GM08714 (cell line): ENCODE results near the gene KIAA2012.
A peak's percentile ranks its signal among the peaks of the same experiment; 100 is the strongest.
"Not testable (repeated sequence)": the region's sequence is repeated elsewhere in the genome, so short reads cannot be mapped to it uniquely, and the experiment has no call there.

Experiments used
- H3K4me3 ChIP-seq: fragments of 200-500 bp; sonication (Bioruptor generic); 2 replicates; pipeline ENCODE4 v1.5.1; 2014; ENCODE audit warnings: mild to moderate bottlenecking, low read length, inconsistent platforms
- ZNF274 ChIP-seq: IDR thresholded peaks from 2 replicates; pipeline ENCODE4 v1.6.1; 2012; ENCODE audit warnings: mild to moderate bottlenecking, low read depth, low read length

The KIAA2012 gene

DNA sequence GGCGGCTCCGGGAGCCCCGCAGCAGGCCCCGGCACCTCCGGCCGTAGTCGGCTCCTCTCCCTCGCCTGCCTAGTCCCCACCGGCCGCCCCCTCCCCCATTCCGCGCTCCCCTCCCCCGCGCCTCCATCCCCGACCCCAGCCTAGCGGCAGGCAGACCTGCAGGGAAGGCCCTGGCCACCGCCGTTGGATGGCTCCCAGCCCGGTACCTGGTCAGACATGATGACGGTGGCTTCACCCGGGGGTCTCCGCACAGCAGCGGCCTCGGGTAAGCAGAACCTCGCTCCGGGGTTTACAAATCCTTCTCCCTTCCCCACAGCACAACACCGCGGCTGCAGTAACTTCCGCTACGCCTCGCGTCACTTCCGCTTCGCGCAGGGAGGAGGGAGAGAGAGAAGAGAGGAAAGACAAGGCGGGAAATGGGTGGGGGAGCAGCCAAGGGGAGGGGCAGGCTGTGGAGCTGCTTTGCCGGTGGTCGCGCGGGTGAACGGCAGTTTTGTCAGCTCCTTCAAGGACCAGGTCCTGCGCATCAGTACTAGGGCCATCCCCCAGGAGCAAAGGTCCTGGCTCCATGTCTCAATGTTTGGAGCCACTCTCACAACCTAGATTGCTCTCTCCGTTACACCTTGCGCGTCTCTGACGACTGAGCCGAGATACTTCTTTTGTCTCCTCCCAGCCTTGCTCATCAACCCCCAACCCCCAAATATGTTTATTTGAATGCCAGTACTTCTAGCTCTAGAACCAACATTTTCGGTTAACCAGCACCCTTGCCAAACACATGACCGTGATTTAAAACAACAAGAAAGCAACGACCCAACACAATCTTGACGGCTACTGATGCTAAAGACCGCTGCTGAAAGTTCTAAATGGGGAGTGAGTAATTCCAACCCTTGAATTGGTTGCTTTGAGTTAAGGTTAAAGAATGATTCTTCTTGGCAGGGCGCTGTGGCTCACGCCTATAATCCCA is 165.5 kb downstream of the KIAA2012 start, which contains the start of gene SUMO1:
Gene SUMO1, minus strand, starts transcription at position 364 of the 964 bp plus-strand sequence. Its CDS starts 146 bp downstream, at position 218.
- peak within 1 kb of the TSS; percentile 86 for H3K4me3 ChIP-seq
- TF ChIP-seq ZNF274, result no peak

DNA sequence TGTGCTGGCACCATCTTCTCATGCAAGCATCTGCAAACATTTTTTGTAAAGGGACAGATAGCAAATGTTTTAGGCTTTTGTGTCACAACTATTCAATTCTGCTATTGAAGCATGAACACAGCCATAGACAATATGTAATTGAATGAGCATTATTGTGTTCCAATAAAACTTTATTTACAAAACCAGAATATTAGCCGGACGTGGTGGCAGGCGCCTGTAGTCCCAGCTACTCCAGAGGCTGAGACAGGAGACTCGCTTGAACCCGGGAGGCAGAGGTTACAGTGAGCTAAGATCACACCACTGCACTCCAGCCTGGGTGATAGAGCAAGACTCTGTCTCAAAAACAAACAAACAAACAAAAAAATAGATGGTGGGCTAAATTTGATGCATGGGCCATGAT is 174.7 kb downstream of the KIAA2012 start:
- not testable (repeated sequence) for H3K4me3 ChIP-seq

- no peak overlapping the region for H3K4me3 ChIP-seq
- TF ChIP-seq ZNF274, result no peak
Measured at GRCh38 chr2:202249521-202250253, 176.6 kb downstream of the KIAA2012 start.

DNA sequence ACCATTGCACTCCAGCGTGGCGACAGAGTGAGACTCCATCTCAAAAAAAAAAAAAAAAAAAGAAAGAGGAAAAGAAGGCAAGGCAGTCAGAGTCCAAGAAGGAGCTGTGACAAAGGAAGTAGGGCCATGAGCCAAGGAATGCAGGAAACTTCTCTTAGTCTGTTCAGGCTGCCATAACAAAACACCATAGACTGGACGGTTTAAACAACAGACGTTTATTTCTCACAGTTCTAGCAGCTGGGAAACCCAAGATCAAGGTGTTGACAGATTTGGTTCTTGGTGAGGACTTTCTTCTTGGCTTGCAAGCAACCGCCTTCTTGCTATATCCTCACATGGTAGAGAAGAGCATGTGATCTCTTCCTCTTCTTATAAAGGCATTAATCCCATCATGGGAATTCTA is 178.4 kb downstream of the KIAA2012 start:
- no peak overlapping the region for H3K4me3 ChIP-seq
- TF ChIP-seq ZNF274, result no peak
